ENCODE measurements around the gene ARPC2.

ARPC2 gene

GRCh38 chr2:218255446-218255845, 38.5 kb downstream of the ARPC2 start:
- DNase-seq, result no peak

- DNase-seq, result no peak
Measured at GRCh38 chr2:218256612-218257350, 39.8 kb downstream of the ARPC2 start.

- peak; percentile 60 for DNase-seq
Measured at GRCh38 chr2:218257390-218257981, 40.5 kb downstream of the ARPC2 start.

GRCh38 chr2:218259099-218259961, 42.3 kb downstream of the ARPC2 start:
- DNase-seq, result no peak

GRCh38 chr2:218260166-218260565, 43.2 kb downstream of the ARPC2 start:
- DNase-seq, result no peak

GRCh38 chr2:218260742-218261422, 43.9 kb downstream of the ARPC2 start, which contains the start of gene GPBAR1:
Gene GPBAR1, plus strand, starts transcription at chr2:218261015. Its CDS starts 1,710 bp downstream, at chr2:218262725.
- DNase-seq, result no peak

- DNase-seq, result no peak
Measured at GRCh38 chr2:218261423-218262236, 44.6 kb downstream of the ARPC2 start.

GRCh38 chr2:218262237-218262600, 45.2 kb downstream of the ARPC2 start:
- DNase-seq, result no peak

GRCh38 chr2:218262631-218263586, 45.9 kb downstream of the ARPC2 start:
- no peak for DNase-seq

GRCh38 chr2:218263817-218264641, 47.0 kb downstream of the ARPC2 start:
- DNase-seq, result no peak

- DNase-seq, result no peak
Measured at GRCh38 chr2:218264773-218265561, 48.0 kb downstream of the ARPC2 start.

GRCh38 chr2:218265626-218266025, 48.6 kb downstream of the ARPC2 start:
- DNase-seq, result no peak

GRCh38 chr2:218266316-218266979, 49.5 kb downstream of the ARPC2 start:
- no peak for DNase-seq

- DNase-seq, result no peak
Measured at GRCh38 chr2:218267259-218267658, 50.3 kb downstream of the ARPC2 start.

- peak; percentile 99 for DNase-seq
Measured at GRCh38 chr2:218269900-218270720, 53.1 kb downstream of the ARPC2 start, which contains the start of the genes AAMP and PNKD. Gene AAMP, minus strand, starts transcription at chr2:218270137. Its CDS starts 51 bp downstream, at chr2:218270086. Gene PNKD, plus strand, starts transcription at chr2:218270519. Its CDS starts 17 bp downstream, at chr2:218270536.

- DNase-seq, result no peak
Measured at GRCh38 chr2:218270721-218271486, 53.9 kb downstream of the ARPC2 start.

- no peak for DNase-seq
Measured at GRCh38 chr2:218271487-218271797, 54.5 kb downstream of the ARPC2 start.

Measured in GDM1 (cell line).